NCI-H2029 (cell line): ENCODE measurements around the gene ABCB6.

Experiments used
- DNase-seq: peaks from one replicate; lab custom pipeline; 2025; lab: John Stamatoyannopoulos, UW

ABCB6 gene

GRCh38 chr2:219168932-219169331 is 49.8 kb downstream of the ABCB6 start:
- no peak for DNase-seq

GRCh38 chr2:219168526-219168925 is 50.2 kb downstream of the ABCB6 start:
- DNase-seq, result no peak

GRCh38 chr2:219167997-219168396 is 50.8 kb downstream of the ABCB6 start:
- no peak for DNase-seq

GRCh38 chr2:219165058-219165911 is 53.5 kb downstream of the ABCB6 start:
- DNase-seq, result no peak

GRCh38 chr2:219163156-219163555 is 55.6 kb downstream of the ABCB6 start:
- DNase-seq, result no peak

GRCh38 chr2:219161097-219161496 is 57.7 kb downstream of the ABCB6 start:
- DNase-seq, result no peak

- DNase-seq, result peak; percentile 77
Measured at GRCh38 chr2:219160186-219161017, 58.4 kb downstream of the ABCB6 start, which contains the start of gene NHEJ1. NHEJ1 (minus strand) TSS chr2:219160815; CDS start chr2:219158362, 2,453 bp downstream.
